Panc1 (cell line): ENCODE data around the gene CELF2.

ENCODE experiments used
- POLR2AphosphoS5 ChIP-seq: IDR thresholded peaks from 2 replicates; pipeline ENCODE4 v1.6.1; 2012; ENCODE audit warnings: mild to moderate bottlenecking, low read depth, low read length, moderate library complexity
- SIN3A ChIP-seq: IDR thresholded peaks from 2 replicates; pipeline ENCODE4 v1.6.1; 2012; ENCODE audit warnings: low read depth, mild to moderate bottlenecking, low read length, moderate library complexity, borderline replicate concordance; ENCODE audit not compliant: insufficient read depth
- TCF7L2 ChIP-seq: IDR thresholded peaks from 2 replicates; pipeline ENCODE4 v1.6.1; 2011; ENCODE audit warnings: mild to moderate bottlenecking, low read depth, low read length, inconsistent platforms
- TF ChIP-seq, protein P1 (sequence below): fragments of 450-650 bp; IDR thresholded peaks from 2 replicates; pipeline ENCODE4 v1.5.1; 2017; ENCODE audit warnings: mild to moderate bottlenecking

DNA sequence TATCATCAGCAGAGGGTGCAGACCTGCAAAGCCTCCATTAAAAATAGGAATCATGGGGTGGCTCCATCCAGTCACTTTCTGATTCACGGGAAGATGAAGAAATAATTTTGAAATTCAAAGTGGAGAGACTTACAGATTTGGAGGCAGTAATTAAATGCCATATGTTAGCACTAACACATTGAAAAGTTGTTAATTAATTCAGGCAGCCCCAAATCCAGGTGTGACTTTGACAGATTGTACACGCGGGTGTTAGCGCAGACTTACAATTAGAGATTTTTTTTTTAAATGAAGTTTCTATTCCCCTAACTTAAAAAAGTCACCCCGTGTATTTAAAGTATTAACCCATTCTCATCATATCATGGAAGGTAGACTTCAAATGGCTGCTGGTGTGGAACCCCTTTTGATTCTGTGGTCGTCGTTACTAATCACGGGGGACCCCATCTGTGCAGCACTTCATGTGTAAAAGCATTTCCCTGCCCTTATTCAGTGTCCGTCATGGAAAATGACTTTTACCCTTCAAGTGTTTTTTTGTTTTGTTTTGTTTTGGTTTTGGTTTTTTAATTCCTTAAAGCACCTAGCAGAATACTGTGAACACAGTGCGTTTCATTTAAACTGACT is 235.8 kb downstream of the CELF2 start:
- TF ChIP-seq, protein P1, sequence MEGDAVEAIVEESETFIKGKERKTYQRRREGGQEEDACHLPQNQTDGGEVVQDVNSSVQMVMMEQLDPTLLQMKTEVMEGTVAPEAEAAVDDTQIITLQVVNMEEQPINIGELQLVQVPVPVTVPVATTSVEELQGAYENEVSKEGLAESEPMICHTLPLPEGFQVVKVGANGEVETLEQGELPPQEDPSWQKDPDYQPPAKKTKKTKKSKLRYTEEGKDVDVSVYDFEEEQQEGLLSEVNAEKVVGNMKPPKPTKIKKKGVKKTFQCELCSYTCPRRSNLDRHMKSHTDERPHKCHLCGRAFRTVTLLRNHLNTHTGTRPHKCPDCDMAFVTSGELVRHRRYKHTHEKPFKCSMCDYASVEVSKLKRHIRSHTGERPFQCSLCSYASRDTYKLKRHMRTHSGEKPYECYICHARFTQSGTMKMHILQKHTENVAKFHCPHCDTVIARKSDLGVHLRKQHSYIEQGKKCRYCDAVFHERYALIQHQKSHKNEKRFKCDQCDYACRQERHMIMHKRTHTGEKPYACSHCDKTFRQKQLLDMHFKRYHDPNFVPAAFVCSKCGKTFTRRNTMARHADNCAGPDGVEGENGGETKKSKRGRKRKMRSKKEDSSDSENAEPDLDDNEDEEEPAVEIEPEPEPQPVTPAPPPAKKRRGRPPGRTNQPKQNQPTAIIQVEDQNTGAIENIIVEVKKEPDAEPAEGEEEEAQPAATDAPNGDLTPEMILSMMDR: no peak
- no peak for TF ChIP-seq POLR2AphosphoS5
- TF ChIP-seq TCF7L2: no peak
- no peak for TF ChIP-seq SIN3A
